SJSA1 (cell line): ENCODE data around the gene RPS6KA2. TPM values are rescaled to one million over a fixed set of nuclear protein-coding genes. Genes with fewer than 3 reads are reported as not detected.

ENCODE experiments used
- DNase-seq, 2 experiments: peaks; one replicate each; pipeline ENCODE4 v3.0.0-alpha.2; 2015 to 2020; ENCODE audit warnings: low spot score in 2 of 2, low read depth in 1 of 2
- H3K27ac ChIP-seq: fragments of 250-450 bp; sonication (Bioruptor Pico); 2 replicates; pipeline ENCODE4 v1.5.1; 2020; ENCODE audit warnings: mild to moderate bottlenecking, moderate library complexity
- H3K27me3 ChIP-seq: fragments of 250-450 bp; sonication (Bioruptor Pico); replicated peaks from 2 replicates; pipeline ENCODE4 v1.5.1; 2020; ENCODE audit warnings: mild to moderate bottlenecking, moderate library complexity
- H3K36me3 ChIP-seq: fragments of 250-450 bp; sonication (Bioruptor Pico); 2 replicates; pipeline ENCODE4 v1.5.1; 2020; ENCODE audit warnings: mild to moderate bottlenecking
- H3K4me1 ChIP-seq: fragments of 250-450 bp; sonication (Bioruptor Pico); replicated peaks from 2 replicates; pipeline ENCODE4 v1.6.1; 2021; ENCODE audit warnings: mild to moderate bottlenecking
- H3K4me3 ChIP-seq: fragments of 250-450 bp; sonication (Bioruptor Pico); 2 replicates; pipeline ENCODE4 v1.5.1; 2020; ENCODE audit warnings: mild to moderate bottlenecking
- H3K9me3 ChIP-seq: fragments of 250-450 bp; sonication (Bioruptor Pico); replicated peaks from 2 replicates; pipeline ENCODE4 v1.5.1; 2020; ENCODE audit warnings: mild to moderate bottlenecking
- total RNA-seq: library from RNA; depleted of rRNA; stranded (reverse); fragments of >200 nt; shearing (Covaris generic); gene quantifications from 2 replicates; pipeline ENCODE4 v1.2.3, GENCODE V29; 2014

Gene RPS6KA2
- total RNA-seq, 1 experiment from 2014 or later: 16.2 TPM

DNA sequence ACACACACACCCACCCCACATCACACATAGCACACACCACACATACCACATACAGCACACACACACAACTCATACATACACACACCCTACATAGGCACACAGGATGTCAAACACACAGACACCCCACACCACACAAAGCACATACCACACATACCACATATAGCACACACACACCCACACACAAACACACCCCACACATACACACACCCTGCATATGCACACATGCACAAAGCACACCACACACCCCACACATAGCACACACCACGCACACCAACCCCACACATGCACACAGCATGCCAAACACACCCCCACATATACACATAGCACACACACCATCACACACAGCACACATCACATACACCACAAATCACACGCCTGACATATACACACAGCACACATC is 119.7 kb downstream of the RPS6KA2 start:
- Histone ChIP-seq H3K36me3 (no peaks in the 10 kb centered on the region), H3K27ac (no peak overlapping the region), H3K27me3 (no peaks in the 10 kb centered on the region), H3K4me1 (no peaks in the 10 kb centered on the region), H3K4me3 (no peak overlapping the region), H3K9me3 (no peaks in the 10 kb centered on the region)
- no peak for DNase-seq

DNA sequence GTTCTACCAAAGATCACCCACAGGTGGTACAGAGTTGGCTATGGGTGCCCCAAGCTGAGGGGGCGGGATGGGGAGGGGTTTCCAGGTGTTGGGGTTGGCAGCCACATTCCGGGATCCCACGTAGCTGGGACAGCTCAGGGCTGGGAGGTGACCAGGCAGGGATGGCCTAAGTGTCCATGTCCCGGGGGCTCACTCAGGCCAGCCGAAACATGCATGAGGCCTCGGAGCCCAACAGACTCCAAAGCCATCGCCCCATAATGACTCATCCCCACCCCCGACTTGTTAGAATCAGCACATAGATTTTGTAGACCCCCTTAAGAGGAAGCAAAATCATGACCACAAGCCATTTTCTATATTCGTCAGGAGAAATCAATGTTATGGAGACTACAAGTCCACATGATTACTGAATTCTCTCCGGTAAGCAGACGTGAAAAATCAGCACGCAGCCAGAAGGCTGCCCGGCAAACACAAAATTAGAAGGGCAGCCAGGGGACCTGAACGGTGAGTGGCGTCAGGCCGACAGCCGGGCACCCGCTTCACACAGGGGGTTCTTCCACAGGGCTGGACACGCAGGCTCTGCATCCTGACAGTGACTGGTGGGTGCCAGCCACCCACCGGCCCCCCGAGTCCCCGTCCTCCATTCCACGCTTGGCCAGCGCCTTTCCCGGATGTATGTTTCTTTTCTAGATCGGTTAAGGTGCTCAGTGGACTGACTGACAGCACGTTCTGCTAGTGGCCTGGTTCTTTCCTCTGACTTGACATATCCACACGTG is 121.7 kb downstream of the RPS6KA2 start:
- Histone ChIP-seq H3K36me3 (no peaks in the 10 kb centered on the region), H3K27ac (no peak overlapping the region), H3K27me3 (no peaks in the 10 kb centered on the region), H3K4me1 (no peaks in the 10 kb centered on the region), H3K9me3 (no peaks in the 10 kb centered on the region), H3K4me3 (no peak overlapping the region)
- DNase-seq: no peak

DNA sequence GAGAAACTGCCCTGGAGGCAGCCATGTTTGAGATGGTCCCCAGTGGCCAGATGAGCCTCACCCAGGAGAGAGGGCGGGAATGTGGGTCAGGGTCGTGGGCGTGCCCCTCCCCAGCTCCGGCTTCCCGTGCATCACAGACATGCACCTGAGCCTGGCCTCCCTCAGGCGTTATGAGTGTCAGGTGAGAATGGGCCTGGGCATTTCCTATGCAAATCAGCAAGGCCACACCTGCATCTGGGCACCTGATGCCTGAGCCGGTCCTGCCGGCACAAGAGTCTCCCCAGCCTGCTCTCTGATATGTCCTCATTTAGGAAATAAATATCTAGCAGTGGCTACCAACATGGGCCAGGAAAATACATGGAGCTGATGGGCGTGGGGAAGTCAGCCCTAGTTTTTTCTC is 123.0 kb downstream of the RPS6KA2 start:
- Histone ChIP-seq H3K36me3 (no peaks in the 10 kb centered on the region), H3K27ac (no peak overlapping the region)

DNA sequence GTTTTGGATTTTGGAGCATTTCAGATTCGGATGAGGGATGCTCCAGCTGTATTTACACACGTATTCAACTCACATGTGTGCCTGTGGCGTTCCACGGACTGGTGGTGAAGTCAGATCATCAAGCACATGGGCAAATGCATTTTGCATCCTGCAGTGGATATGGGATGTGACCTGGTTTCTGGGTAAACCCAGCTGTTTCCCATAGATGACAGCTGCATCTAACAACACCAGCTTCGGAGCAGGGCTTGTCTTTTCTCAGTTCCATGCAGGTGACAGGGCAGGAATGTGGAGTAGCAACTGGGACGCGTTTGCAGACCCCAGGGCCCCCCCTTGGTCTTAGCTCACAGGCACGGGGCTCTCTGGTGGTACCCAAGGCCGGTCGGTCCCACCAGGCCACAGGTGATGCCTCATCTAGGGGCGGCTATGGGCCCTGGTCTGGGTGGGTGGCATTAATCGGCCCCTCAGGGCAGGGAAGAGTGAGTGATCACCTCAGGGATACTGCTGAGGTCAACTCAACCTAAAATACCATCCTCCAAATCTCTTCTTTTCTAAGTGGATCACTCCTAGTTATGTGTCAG is 123.8 kb downstream of the RPS6KA2 start:
- no peak overlapping the region for H3K4me3 ChIP-seq
- no peaks in the 10 kb centered on the region for H3K27me3 ChIP-seq
- H3K9me3 ChIP-seq: no peaks in the 10 kb centered on the region
- no peaks in the 10 kb centered on the region for H3K4me1 ChIP-seq
- no peak for DNase-seq
- no peaks in the 10 kb centered on the region for H3K36me3 ChIP-seq
- H3K27ac ChIP-seq: no peak overlapping the region

More for the DNA sequence above, 123.0 kb downstream of the RPS6KA2 start:
- no peaks in the 10 kb centered on the region for H3K9me3 ChIP-seq
- no peaks in the 10 kb centered on the region for H3K27me3 ChIP-seq
- no peak overlapping the region for H3K4me3 ChIP-seq
- no peak for DNase-seq
- no peaks in the 10 kb centered on the region for H3K4me1 ChIP-seq

DNA sequence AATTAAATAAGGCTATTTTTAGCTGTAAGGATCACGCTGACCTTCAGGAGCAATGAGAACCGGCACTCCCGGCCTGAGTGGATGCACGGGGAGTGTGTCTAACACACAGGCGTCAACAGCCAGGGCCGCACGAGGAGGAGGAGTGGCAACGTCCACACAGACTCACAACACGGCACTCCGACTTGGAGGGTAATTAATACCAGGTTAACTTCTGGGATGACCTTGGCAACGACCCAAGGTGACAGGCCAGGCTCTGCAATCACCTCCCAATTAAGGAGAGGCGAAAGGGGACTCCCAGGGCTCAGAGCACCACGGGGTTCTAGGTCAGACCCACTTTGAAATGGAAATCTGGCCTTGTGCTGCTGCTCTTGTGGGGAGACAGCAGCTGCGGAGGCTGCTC is 124.6 kb downstream of the RPS6KA2 start:
- no peak for DNase-seq
- H3K27me3 ChIP-seq: no peaks in the 10 kb centered on the region
- no peaks in the 10 kb centered on the region for H3K4me1 ChIP-seq
- H3K9me3 ChIP-seq: no peaks in the 10 kb centered on the region
- H3K36me3 ChIP-seq: no peaks in the 10 kb centered on the region
- H3K27ac ChIP-seq: no peak overlapping the region
- no peak overlapping the region for H3K4me3 ChIP-seq

DNA sequence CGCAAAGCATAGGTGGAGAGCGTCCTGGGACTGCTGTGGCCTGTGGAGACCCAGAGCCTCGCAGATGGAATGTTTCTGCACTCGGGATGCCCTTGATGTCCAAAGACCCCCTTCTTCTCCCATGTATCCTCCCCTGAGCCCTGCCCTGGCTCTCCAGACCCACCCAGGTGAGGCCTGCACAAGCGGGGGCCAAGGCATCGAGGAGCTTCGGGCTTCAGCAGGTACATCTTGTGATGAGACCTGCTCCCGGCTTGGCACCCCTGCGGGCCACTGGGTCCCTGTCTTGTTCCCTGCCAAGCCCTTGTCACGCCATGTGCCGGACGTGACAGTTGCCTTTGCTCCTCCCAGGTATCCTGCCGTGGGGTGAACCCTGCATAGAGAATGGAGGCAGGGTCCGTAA is 125.8 kb downstream of the RPS6KA2 start:
- Histone ChIP-seq H3K4me3 (no peak overlapping the region), H3K27me3 (no peaks in the 10 kb centered on the region), H3K4me1 (no peaks in the 10 kb centered on the region), H3K36me3 (no peaks in the 10 kb centered on the region), H3K27ac (no peak overlapping the region), H3K9me3 (no peaks in the 10 kb centered on the region)
- no peak for DNase-seq

DNA sequence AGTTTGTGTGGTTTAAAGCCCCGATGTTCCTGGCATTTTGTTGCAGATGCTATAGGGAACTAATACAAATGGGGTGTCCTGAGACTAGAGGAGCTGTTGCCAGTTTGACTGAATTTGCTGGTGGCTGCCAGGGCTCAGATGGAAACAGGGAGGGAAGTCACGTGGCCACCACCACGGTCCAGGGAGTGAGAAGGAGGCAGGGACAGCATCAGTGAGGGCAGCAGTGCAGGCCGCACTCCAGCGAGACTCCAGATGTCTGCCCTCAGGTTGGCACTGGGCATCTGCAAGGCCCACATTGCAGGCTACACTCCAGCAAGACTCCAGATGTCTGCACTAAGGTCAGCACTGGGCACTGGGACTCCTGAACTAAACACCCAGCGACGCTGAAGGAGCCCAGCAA is 126.8 kb downstream of the RPS6KA2 start:
- DNase-seq: no peak
- Histone ChIP-seq H3K36me3 (no peaks in the 10 kb centered on the region), H3K27ac (no peak overlapping the region), H3K9me3 (no peaks in the 10 kb centered on the region), H3K4me1 (no peaks in the 10 kb centered on the region), H3K27me3 (no peaks in the 10 kb centered on the region), H3K4me3 (no peak overlapping the region)

DNA sequence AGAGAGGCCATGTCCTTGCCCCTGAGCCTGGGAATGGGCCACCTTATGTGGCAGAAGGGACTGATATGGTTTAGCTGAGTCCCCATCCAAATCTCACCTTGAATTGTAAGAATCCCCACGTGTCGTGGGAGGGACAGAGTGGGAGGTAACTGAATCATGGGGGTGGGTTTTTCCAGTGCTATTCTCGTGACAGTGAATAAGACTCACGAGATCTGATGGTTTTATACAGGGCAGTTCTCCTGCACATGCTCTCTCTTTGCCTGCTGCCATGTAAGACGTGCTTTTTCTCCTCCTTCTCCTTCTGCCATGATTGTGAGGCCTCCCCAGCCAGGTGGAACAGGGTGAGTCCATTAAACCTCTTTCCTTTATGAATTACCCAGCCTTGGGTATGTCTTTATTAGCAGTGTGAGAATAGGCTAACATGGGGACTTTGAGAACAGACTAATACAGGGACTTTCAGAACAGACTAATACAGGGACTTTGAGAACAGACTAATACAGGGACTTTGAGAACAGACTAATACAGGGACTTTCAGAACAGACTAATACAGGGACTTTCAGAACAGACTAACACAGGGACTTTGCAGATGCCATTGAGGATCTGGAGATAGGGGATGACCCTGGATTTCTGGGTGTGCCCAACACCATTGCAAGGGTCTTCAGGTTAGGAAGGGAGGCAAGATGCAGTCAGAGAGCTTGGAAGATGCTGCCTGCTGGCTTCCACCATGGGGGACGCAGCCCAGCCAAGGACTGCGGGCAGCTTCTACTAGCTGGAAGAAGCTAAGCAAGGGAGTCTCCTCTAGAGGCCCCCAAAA is 127.5 kb downstream of the RPS6KA2 start:
- H3K4me1 ChIP-seq: no peaks in the 10 kb centered on the region
- no peak overlapping the region for H3K27ac ChIP-seq
- H3K27me3 ChIP-seq: no peaks in the 10 kb centered on the region
- no peaks in the 10 kb centered on the region for H3K36me3 ChIP-seq
- no peaks in the 10 kb centered on the region for H3K9me3 ChIP-seq
- H3K4me3 ChIP-seq: no peak overlapping the region
- DNase-seq: no peak

DNA sequence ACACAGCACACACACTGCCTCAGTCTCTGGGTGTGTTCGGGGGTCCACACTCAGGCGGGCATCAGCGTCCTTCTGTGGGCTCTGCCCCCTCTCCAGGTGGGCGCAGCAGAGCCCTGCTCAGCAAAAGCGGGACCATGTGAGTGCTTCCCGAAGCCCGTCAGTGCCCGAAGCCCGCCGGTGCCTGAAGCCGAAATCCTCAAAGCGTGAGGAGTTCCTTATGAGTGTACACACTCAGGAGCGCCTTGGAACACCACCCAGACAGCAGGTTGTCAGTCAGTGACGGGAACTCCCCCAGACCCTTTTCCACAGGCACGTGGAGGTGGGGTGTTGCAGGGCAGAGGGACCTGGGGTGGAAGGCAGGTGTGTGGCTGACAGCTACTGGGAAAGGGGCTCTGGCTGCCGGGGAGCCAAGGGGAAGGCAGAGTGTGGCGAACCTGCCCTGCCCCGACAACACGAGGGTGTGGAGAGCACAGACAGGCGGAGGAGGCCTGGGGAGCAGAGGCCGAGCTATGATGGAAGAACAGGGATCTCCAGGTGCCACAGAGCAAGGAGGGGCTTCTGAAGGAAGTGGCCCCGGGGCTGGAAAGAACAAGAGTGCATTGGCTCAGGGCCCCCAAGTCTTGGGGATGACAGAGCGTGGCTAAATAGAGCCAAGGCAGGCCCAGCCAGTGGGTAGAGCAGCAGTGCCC is 128.2 kb downstream of the RPS6KA2 start:
- Histone ChIP-seq H3K4me3 (no peak overlapping the region), H3K9me3 (no peaks in the 10 kb centered on the region), H3K36me3 (no peaks in the 10 kb centered on the region), H3K27me3 (no peaks in the 10 kb centered on the region), H3K4me1 (no peaks in the 10 kb centered on the region), H3K27ac (no peak overlapping the region)
- no peak for DNase-seq

DNA sequence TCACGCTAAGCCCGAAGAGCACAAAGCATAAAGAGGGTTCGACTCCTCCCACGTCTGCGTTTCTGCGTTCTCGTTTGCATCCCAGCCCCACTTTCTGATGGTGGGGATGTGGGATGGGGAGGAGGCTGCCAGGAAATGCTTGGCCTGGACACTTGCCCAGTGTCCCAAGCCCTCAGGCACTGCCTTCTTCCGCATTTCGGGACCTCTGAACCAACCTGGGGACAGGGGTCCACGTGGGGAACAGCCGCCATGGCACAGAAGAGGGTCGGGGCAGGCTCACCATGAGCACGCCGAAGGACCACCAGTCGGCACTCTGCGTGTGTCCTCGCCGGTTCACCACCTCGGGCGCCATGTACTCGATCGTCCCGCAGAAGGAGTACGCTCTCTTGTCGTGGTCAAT is 128.8 kb downstream of the RPS6KA2 start:
- no peak for DNase-seq
- no peaks in the 10 kb centered on the region for H3K9me3 ChIP-seq
- H3K36me3 ChIP-seq: no peaks in the 10 kb centered on the region
- no peak overlapping the region for H3K4me3 ChIP-seq
- no peaks in the 10 kb centered on the region for H3K4me1 ChIP-seq
- no peak overlapping the region for H3K27ac ChIP-seq
- H3K27me3 ChIP-seq: no peaks in the 10 kb centered on the region

DNA sequence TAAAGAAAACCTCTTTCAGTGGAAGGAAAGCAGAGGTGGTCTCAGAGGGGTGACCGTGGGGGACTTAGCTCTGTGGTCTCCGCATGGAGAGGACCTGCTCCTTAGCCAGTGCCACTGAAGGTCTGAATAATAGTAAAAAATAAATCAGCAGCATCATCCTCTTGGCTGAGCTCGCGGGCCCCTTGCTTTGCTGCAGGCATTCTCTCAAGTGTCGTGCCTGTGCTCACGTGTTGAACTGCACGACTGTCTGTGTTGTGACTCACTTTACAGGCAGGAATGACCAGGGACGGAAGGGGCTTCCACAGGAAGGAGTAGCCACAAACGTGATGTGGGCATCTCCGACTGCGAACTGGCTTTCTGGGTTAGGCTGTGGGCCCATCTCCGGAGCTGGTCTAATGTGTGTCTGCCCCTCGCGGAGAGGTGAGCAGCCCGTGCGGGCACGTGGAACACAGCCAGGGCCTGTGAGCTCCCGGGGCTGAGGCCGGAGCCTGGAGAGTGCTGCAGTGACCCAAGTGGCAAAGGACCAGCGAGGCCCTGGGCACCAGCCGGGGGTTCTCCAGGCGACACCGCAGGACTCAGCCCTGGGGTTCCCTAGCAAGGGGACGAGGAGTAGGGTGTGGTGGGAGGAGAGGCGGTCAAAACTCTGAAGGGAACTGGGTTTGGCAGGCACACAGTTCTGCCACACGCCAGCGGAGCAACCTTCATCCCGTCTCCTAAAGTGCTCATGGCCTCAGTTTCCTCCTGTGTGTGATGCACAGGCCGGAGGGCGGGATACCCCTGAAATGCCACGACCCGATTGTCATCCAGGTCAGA is 129.8 kb downstream of the RPS6KA2 start:
- Histone ChIP-seq H3K36me3 (no peaks in the 10 kb centered on the region), H3K9me3 (no peaks in the 10 kb centered on the region), H3K27me3 (no peaks in the 10 kb centered on the region), H3K4me3 (no peak overlapping the region), H3K27ac (no peak overlapping the region), H3K4me1 (no peaks in the 10 kb centered on the region)
- DNase-seq: no peak

DNA sequence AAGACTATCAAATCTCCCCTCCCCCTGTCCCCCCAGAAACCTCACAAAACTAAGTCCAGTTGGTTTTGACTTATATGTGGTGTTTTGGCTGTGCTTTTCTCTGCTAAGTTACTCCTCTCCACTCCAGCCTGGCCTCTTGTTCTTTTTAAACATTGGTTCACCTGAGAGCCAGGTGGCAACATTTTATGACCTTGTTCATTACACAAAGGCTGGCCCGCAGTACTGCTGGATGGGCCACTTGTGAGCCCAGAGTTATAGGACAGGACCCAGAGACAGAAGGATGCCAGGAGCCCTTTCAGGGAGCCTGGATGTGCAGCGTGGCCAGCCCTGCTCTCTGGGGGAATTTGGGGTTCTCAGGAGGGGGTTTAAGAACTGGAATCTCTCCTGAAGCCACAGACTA is 130.6 kb downstream of the RPS6KA2 start:
- H3K27me3 ChIP-seq: no peaks in the 10 kb centered on the region
- no peaks in the 10 kb centered on the region for H3K4me1 ChIP-seq
- no peaks in the 10 kb centered on the region for H3K36me3 ChIP-seq
- H3K9me3 ChIP-seq: no peaks in the 10 kb centered on the region
- no peak for DNase-seq
- no peak overlapping the region for H3K4me3 ChIP-seq
- H3K27ac ChIP-seq: no peak overlapping the region
